GM19468 (cell line): Measurements from ENCODE around the gene SLC31A1.
A peak's percentile ranks its signal among the peaks of the same experiment; 100 is the strongest.

Experiments used
- ATAC-seq: cut with Tn5 transposase; IDR thresholded peaks from one replicate; pipeline ENCODE4 v1.9.1; 2021; ENCODE audit warnings: mild to moderate bottlenecking, moderate library complexity, moderate number of reproducible peaks; ENCODE audit not compliant: unreplicated experiment; ENCODE audit errors: extremely low read depth

SLC31A1 gene

GRCh38 chr9:113221003-113221799 lies at the start of gene SLC31A1, which contains the start of gene FKBP15:
TSS of gene SLC31A1 (plus strand) at chr9:113221544. CDS start at chr9:113256149, 34,605 bp downstream.
TSS of gene FKBP15 (minus strand) at chr9:113221277. CDS start at chr9:113221243, 34 bp downstream.
- peak; percentile 88 for ATAC-seq

GRCh38 chr9:113173341-113173740 lies 48.0 kb upstream of the SLC31A1 start:
- ATAC-seq = no peak

GRCh38 chr9:113176803-113177202 lies 44.5 kb upstream of the SLC31A1 start:
- ATAC-seq = no peak

- no peak for ATAC-seq
Measured at GRCh38 chr9:113177251-113177650, 44.1 kb upstream of the SLC31A1 start.

- ATAC-seq = no peak
Measured at GRCh38 chr9:113178087-113178486, 43.3 kb upstream of the SLC31A1 start.

GRCh38 chr9:113179839-113180238 lies 41.5 kb upstream of the SLC31A1 start:
- no peak for ATAC-seq

GRCh38 chr9:113181165-113181564 lies 40.2 kb upstream of the SLC31A1 start:
- ATAC-seq = no peak

GRCh38 chr9:113183956-113184488 lies 37.3 kb upstream of the SLC31A1 start:
- no peak for ATAC-seq

- no peak for ATAC-seq
Measured at GRCh38 chr9:113184539-113184938, 36.8 kb upstream of the SLC31A1 start.

GRCh38 chr9:113185271-113185670 lies 36.1 kb upstream of the SLC31A1 start:
- ATAC-seq = no peak

GRCh38 chr9:113186137-113186755 lies 35.1 kb upstream of the SLC31A1 start:
- no peak for ATAC-seq

GRCh38 chr9:113187929-113188595 lies 33.3 kb upstream of the SLC31A1 start:
- no peak for ATAC-seq

GRCh38 chr9:113192455-113192854 lies 28.9 kb upstream of the SLC31A1 start:
- no peak for ATAC-seq

GRCh38 chr9:113199683-113200329 lies 21.5 kb upstream of the SLC31A1 start:
- ATAC-seq = no peak

GRCh38 chr9:113205432-113205831 lies 15.9 kb upstream of the SLC31A1 start:
- no peak for ATAC-seq

- ATAC-seq = no peak
Measured at GRCh38 chr9:113205861-113206260, 15.5 kb upstream of the SLC31A1 start.

GRCh38 chr9:113210815-113211214 lies 10.5 kb upstream of the SLC31A1 start:
- ATAC-seq = no peak

GRCh38 chr9:113215132-113215531 lies 6.2 kb upstream of the SLC31A1 start:
- ATAC-seq = no peak

GRCh38 chr9:113216406-113216805 lies 4.9 kb upstream of the SLC31A1 start:
- no peak for ATAC-seq

GRCh38 chr9:113219186-113219936 lies 2.0 kb upstream of the SLC31A1 start:
- ATAC-seq = no peak
